HepG2 (cell line): ENCODE measurements around the gene IQSEC1. TPM values are rescaled to one million over a fixed set of nuclear protein-coding genes. Genes with fewer than 3 reads are reported as not detected.

ENCODE experiments used
- ATAC-seq: fragments of 200-7000 bp; cut with Tn5 transposase; 3 replicates; pipeline ENCODE4 v1.9.1; 2020; ENCODE audit warnings: mild to moderate bottlenecking, moderate library complexity
- BruUV-seq: library from RNA; stranded (reverse); fragments of 400-500 nt; replicated peaks from 2 replicates; lab custom pipeline; 2021; lab: Mats Ljungman, UMichigan
- CTCF ChIA-PET: fragments of 300-600 bp; formaldehyde crosslinking; extraction: SDS; loops from one replicate; lab custom pipeline; 2021; ENCODE audit warnings: low total read pairs, inconsistent platforms, low intra/inter-chr PET ratio; lab: Yijun Ruan, JAX
- POLR2A ChIA-PET: fragments of 350-600 bp; sonication (Branson Sonifier 250); formaldehyde crosslinking; loops from one replicate; lab custom pipeline; 2020; ENCODE audit warnings: antibody characterized with exemption, inconsistent platforms; lab: Yijun Ruan, JAX
- DNase-seq: peaks from one replicate; pipeline ENCODE4 v3.0.0-alpha.2; 2015; ENCODE audit warnings: low spot score
- FAIRE-seq: peaks from 3 replicates; lab custom pipeline; 2011; peaks lifted over from hg19 to GRCh38; lab: Jason Lieb, UNC
- H2AFZ ChIP-seq: one replicate; pipeline ENCODE4 v1.6.1; 2011; ENCODE audit warnings: low read length, inconsistent platforms
- H3K27ac ChIP-seq: fragments of 300-600 bp; 3 replicates; pipeline ENCODE4 v1.8.0; 2011; ENCODE audit warnings: mixed run types, mild to moderate bottlenecking, mixed read lengths, low read length, inconsistent platforms; ENCODE audit not compliant: insufficient read depth; ENCODE audit errors: extremely low read length
- H3K27me3 ChIP-seq, 2 experiments: fragments of 200-600 bp in 1 of 2; 2 replicates in 1 of 2; 3 replicates in 1 of 2; pipeline versions ENCODE4 v1.6.0 to v1.8.0; 2011; ENCODE audit warnings: low read length in 2 of 2, mild to moderate bottlenecking in 2 of 2, moderate library complexity in 2 of 2, inconsistent platforms in 1 of 2; ENCODE audit not compliant: insufficient read depth in 2 of 2, control insufficient read depth in 1 of 2
- H3K36me3 ChIP-seq, 2 experiments: fragments of 200-600 bp in 1 of 2; replicated peaks in 1 of 2; 2 replicates in 1 of 2; 3 replicates in 1 of 2; pipeline versions ENCODE4 v1.5.1 to v1.8.0; 2011; ENCODE audit warnings: low read length in 2 of 2, inconsistent platforms in 1 of 2; ENCODE audit not compliant: insufficient read depth in 2 of 2, control insufficient read depth in 1 of 2
- H3K4me1 ChIP-seq: 2 replicates; pipeline ENCODE4 v1.5.1; 2012; ENCODE audit warnings: low read length, inconsistent platforms; ENCODE audit not compliant: insufficient read depth
- H3K4me2 ChIP-seq: 2 replicates; pipeline ENCODE4 v1.6.0; 2011; ENCODE audit warnings: low read depth, low read length, inconsistent platforms
- H3K4me3 ChIP-seq, 3 experiments: fragments of 200-600 bp in 1 of 3; sonication (generic), shearing (Covaris generic) in 1 of 3; replicated peaks in 1 of 3; 2 replicates each; pipeline ENCODE4 v1.5.1; 2011 to 2016; ENCODE audit warnings: low read length in 3 of 3, inconsistent platforms in 2 of 3, low read depth in 2 of 3, mild to moderate bottlenecking in 2 of 3, control low read depth in 1 of 3, mixed read lengths in 1 of 3; ENCODE audit not compliant: insufficient read depth in 1 of 3
- H3K79me2 ChIP-seq: one replicate; pipeline ENCODE4 v1.6.1; 2011; ENCODE audit warnings: low read length, inconsistent platforms; ENCODE audit not compliant: insufficient read depth
- H3K9ac ChIP-seq: 2 replicates; pipeline ENCODE4 v1.6.0; 2011; ENCODE audit warnings: mild to moderate bottlenecking, low read depth, low read length, inconsistent platforms; ENCODE audit not compliant: insufficient read depth
- H3K9me3 ChIP-seq: 2 replicates; pipeline ENCODE4 v1.5.1; 2012; ENCODE audit warnings: mild to moderate bottlenecking, low read length
- H4K20me1 ChIP-seq: 2 replicates; pipeline ENCODE4 v1.6.0; 2011; ENCODE audit warnings: inconsistent platforms, mild to moderate bottlenecking, low read length, moderate library complexity; ENCODE audit not compliant: insufficient read depth
- AFF4 ChIP-seq: sonication (generic); formaldehyde crosslinking; IDR thresholded peaks from 2 replicates; pipeline ENCODE4 v1.4.0; 2020; ENCODE audit warnings: missing genetic modification reagents
- ATF7-NPFF ChIP-seq: sonication (generic); formaldehyde crosslinking; IDR thresholded peaks from 2 replicates; pipeline ENCODE4 v1.8.1; 2023; ENCODE audit warnings: mild to moderate bottlenecking, low read depth, missing genetic modification reagents, moderate library complexity
- GTF3A ChIP-seq: sonication (generic); formaldehyde crosslinking; conservative IDR thresholded peaks from 2 replicates; pipeline ENCODE4 v1.4.0; 2020; ENCODE audit warnings: mild to moderate bottlenecking, missing genetic modification reagents
- KLF15 ChIP-seq: sonication (generic); formaldehyde crosslinking; IDR thresholded peaks from 2 replicates; pipeline ENCODE4 v1.8.1; 2023; ENCODE audit warnings: borderline replicate concordance, mild to moderate bottlenecking, inconsistent platforms, missing genetic modification reagents, mixed read lengths
- POLR2A ChIP-seq, 2 experiments: IDR thresholded peaks; 2 replicates each; pipeline ENCODE4 v1.6.1; 2011; ENCODE audit warnings: low read depth in 2 of 2, low read length in 2 of 2, mild to moderate bottlenecking in 1 of 2, moderate library complexity in 1 of 2; ENCODE audit not compliant: insufficient read depth in 1 of 2
- ZMYM3 ChIP-seq: sonication (generic); formaldehyde crosslinking; IDR thresholded peaks from 2 replicates; pipeline ENCODE4 v1.5.1; 2020; ENCODE audit warnings: mild to moderate bottlenecking, missing genetic modification reagents
- ZNF335 ChIP-seq: sonication (generic); formaldehyde crosslinking; IDR thresholded peaks from 2 replicates; pipeline ENCODE4 v1.4.0; 2020; ENCODE audit warnings: missing genetic modification reagents
- ZNF512B ChIP-seq: sonication (generic); formaldehyde crosslinking; IDR thresholded peaks from 2 replicates; pipeline ENCODE4 v1.5.1; 2020; ENCODE audit warnings: missing genetic modification reagents, mild to moderate bottlenecking, borderline replicate concordance
- ZNF629 ChIP-seq: sonication (generic); formaldehyde crosslinking; conservative IDR thresholded peaks from 2 replicates; pipeline ENCODE4 v1.5.0; 2020; ENCODE audit warnings: missing genetic modification reagents
- ZNF776 ChIP-seq: sonication (generic); formaldehyde crosslinking; IDR thresholded peaks from 2 replicates; pipeline ENCODE4 v1.4.0; 2020; ENCODE audit warnings: mild to moderate bottlenecking, missing genetic modification reagents
- ZUFSP ChIP-seq: sonication (generic); formaldehyde crosslinking; IDR thresholded peaks from 2 replicates; pipeline ENCODE4 v1.9.0; 2021; ENCODE audit warnings: missing genetic modification reagents, mild to moderate bottlenecking, borderline replicate concordance
- WGBS: methylation state at CpG from one replicate; pipeline ENCODE4 v1.1.6; 2017; ENCODE audit warnings: low lambda C conversion rate; 5-methylcytosine and 5-hydroxymethylcytosine counted together
- in situ Hi-C: cut with HindIII; loops from 2 replicates; pipeline ENCODE4 v1.10.0; 2017; ENCODE audit warnings: low pct_unique_long_range_greater_than_20kb; ENCODE audit not compliant: extremely low pct_ligation_motif_present
- intact Hi-C: fragments of 100-400 bp; cut with micrococcal nuclease; formaldehyde crosslinking; loops from one replicate; pipeline ENCODE4 v1.10.0; 2022; ENCODE audit not compliant: unreplicated experiment
- polyA plus RNA-seq, 8 experiments: library from polyadenylated mRNA; depleted of rRNA in 3 of 8; stranded (reverse) in 7 of 8; unstranded in 1 of 8; fragments of >200 nt; fragmentation: Illumina TruSeq in 4 of 8; extraction: Trizol in 4 of 8; gene quantifications; 2 replicates each; pipeline versions ENCODE4 v1.2.1 to v1.2.3, GENCODE V29; 2011 to 2016; ENCODE audit warnings: low read depth in 4 of 8, missing spikeins in 1 of 8, mixed read lengths in 1 of 8; ENCODE audit not compliant: insufficient read depth in 1 of 8
- total RNA-seq, 5 experiments: library from RNA; depleted of rRNA; stranded (reverse); fragments of >200 nt; fragmentation: Illumina TruSeq; extraction: Trizol; gene quantifications; 2 replicates each; pipeline ENCODE4 v1.2.3, GENCODE V29; 2016; ENCODE audit warnings: low read depth in 1 of 5

IQSEC1 gene
- total and polyA plus RNA-seq, 2 of the 13 experiments (the other 11 are each of a cell fraction or from before 2014, with no cell fraction given): 17.4 to 20.2 TPM

GRCh38 chr3:12963922-12964701 lies 109.1 kb downstream of the IQSEC1 start (continued):
- TF ChIP-seq KLF15 (CRISPR knock-in tag): no peak

- H2AFZ ChIP-seq: no peak overlapping the region
- ChIA-PET CTCF (no interaction called here), POLR2A (interaction anchor here (3.9 kb wide), 1 partner anchor 16 kb away, joined by 16 read pairs; no protein-coding TSS in a partner anchor)
- H3K27me3 ChIP-seq: peaks cover 0 to 3% of the 10 kb centered on the region in 2 experiments; a peak in 1 of 5 replicates
- no peaks in the 10 kb centered on the region for H3K9me3 ChIP-seq
- DNase-seq: no peak
- no TSS peak for BruUV-seq
- peak overlapping the region; percentile 78 for H3K4me2 ChIP-seq
- H3K36me3 ChIP-seq: peaks cover 10 to 24% of the 10 kb centered on the region in 2 experiments; a peak in 4 of 5 replicates
- WGBS: 83% methylated on average over 7 of the region's 7 CpGs
- FAIRE-seq: no peak
- peaks cover 89% of the 10 kb centered on the region for H3K79me2 ChIP-seq
- H3K4me1 ChIP-seq: peaks cover 68% of the 10 kb centered on the region
- H3K4me3 ChIP-seq: peak overlapping the region in 1 of 3 experiments; percentile 53; a peak in 1 of 6 replicates
- no peak for ATAC-seq
- H3K27ac ChIP-seq: peak overlapping the region; percentile 81
- no peak overlapping the region; the same call in 1 of the 2 replicates for H3K9ac ChIP-seq
- in situ Hi-C loops (no loop called here), intact Hi-C loops (no loop called here)
- peaks cover 57% of the 10 kb centered on the region for H4K20me1 ChIP-seq
- TF ChIP-seq ATF7-NPFF (CRISPR knock-in tag): no peak
- no peak for TF ChIP-seq ZNF776 (CRISPR knock-in tag)
- 0 out of 4 replicates have a peak, but pooled peaks of 1 of the 2 experiments have one; percentile 26 for TF ChIP-seq POLR2A (IDR thresholded peaks at IDR 0.05; ENCODE audit: insufficient read depth in 1 of 2, low read depth in 2 of 2, low read length in 2 of 2)
- no peak for TF ChIP-seq AFF4 (CRISPR knock-in tag)
- peak; percentile 16; the same call in 1 of the 2 replicates for TF ChIP-seq ZMYM3 (CRISPR knock-in tag)
- no peak for TF ChIP-seq GTF3A (CRISPR knock-in tag)
- 0 out of 2 replicates have a peak, but pooled peaks have one; percentile 36 for TF ChIP-seq ZNF512B (CRISPR knock-in tag)
- peak; percentile 69 for TF ChIP-seq ZNF629 (CRISPR knock-in tag)
- no peak for TF ChIP-seq ZUFSP (CRISPR knock-in tag)
- TF ChIP-seq ZNF335 (CRISPR knock-in tag): no peak
These were observed 109.9 kb downstream of the IQSEC1 start for GRCh38 chr3:12963231-12963896.
